ENCODE data around the gene POLR2C. TPM values are rescaled to one million over a fixed set of nuclear protein-coding genes. Genes with fewer than 3 reads are reported as not detected.

Gene POLR2C
- total RNA-seq, 4 donors from 2014 or later = 77.1 to 146 (median 101) TPM

GRCh38 chr16:57513371-57514102 is 51.1 kb downstream of the POLR2C start:
- Histone ChIP-seq H3K27ac (no peak overlapping the region), H3K27me3 (no peaks in the 10 kb centered on the region), H3K4me1 (no peaks in the 10 kb centered on the region), H3K9me3 (no peaks in the 10 kb centered on the region), H3K4me3 (no peak overlapping the region), H3K36me3 (peaks cover 0 to 70% (median 0%) of the 10 kb centered on the region in 3 donors)
- TF ChIP-seq EP300 (IDR thresholded peaks at IDR 0.05) (no peak), POLR2A (IDR thresholded peaks at IDR 0.05) (no peak), CTCF (IDR thresholded peaks at IDR 0.05) (no peak)
- no peak for DNase-seq (ENCODE audit: low spot score in 2 of 2)
- 41 to 54% methylated on average over 14 of the region's 14 CpGs for WGBS, 2 donors

GRCh38 chr16:57514371-57514770 is 51.9 kb downstream of the POLR2C start:
- no peaks in the 10 kb centered on the region for H3K4me1 ChIP-seq
- no peak overlapping the region for H3K4me3 ChIP-seq
- no peak for DNase-seq (ENCODE audit: low spot score in 2 of 2)
- 83 to 84% methylated on average over 4 of the region's 4 CpGs for WGBS, 2 donors
- TF ChIP-seq CTCF (IDR thresholded peaks at IDR 0.05) (no peak), POLR2A (IDR thresholded peaks at IDR 0.05) (no peak), EP300 (IDR thresholded peaks at IDR 0.05) (no peak)
- H3K36me3 ChIP-seq = peaks cover 0 to 79% (median 0%) of the 10 kb centered on the region in 3 donors
- H3K9me3 ChIP-seq = no peaks in the 10 kb centered on the region
- no peak overlapping the region for H3K27ac ChIP-seq
- no peaks in the 10 kb centered on the region for H3K27me3 ChIP-seq

GRCh38 chr16:57514791-57515600 is 52.5 kb downstream of the POLR2C start:
- H3K4me1 ChIP-seq = peaks cover 0 to 6% (median 0%) of the 10 kb centered on the region in 4 donors
- TF ChIP-seq POLR2A (IDR thresholded peaks at IDR 0.05) (no peak), CTCF (IDR thresholded peaks at IDR 0.05) (no peak), EP300 (IDR thresholded peaks at IDR 0.05) (no peak)
- no peak overlapping the region for H3K27ac ChIP-seq
- no peak overlapping the region for H3K4me3 ChIP-seq
- H3K27me3 ChIP-seq = no peaks in the 10 kb centered on the region
- H3K9me3 ChIP-seq = no peaks in the 10 kb centered on the region
- DNase-seq (ENCODE audit: low spot score in 2 of 2) = no peak
- peaks cover 0 to 80% (median 0%) of the 10 kb centered on the region in 3 donors for H3K36me3 ChIP-seq
- WGBS, 2 donors = 76 to 82% methylated on average over 21 to 23 of the region's 23 CpGs

GRCh38 chr16:57516176-57516725 is 53.8 kb downstream of the POLR2C start:
- TF ChIP-seq CTCF (IDR thresholded peaks at IDR 0.05) (no peak), POLR2A (IDR thresholded peaks at IDR 0.05) (no peak), EP300 (IDR thresholded peaks at IDR 0.05) (no peak)
- Histone ChIP-seq H3K4me1 (peaks cover 0 to 7% (median 0%) of the 10 kb centered on the region in 4 donors), H3K4me3 (no peak overlapping the region), H3K36me3 (peaks cover 0 to 86% (median 0%) of the 10 kb centered on the region in 3 donors), H3K9me3 (no peaks in the 10 kb centered on the region), H3K27me3 (no peaks in the 10 kb centered on the region), H3K27ac (no peak overlapping the region)
- WGBS, 2 donors = 85 to 86% methylated on average over 10 of the region's 10 CpGs
- DNase-seq (ENCODE audit: low spot score in 2 of 2) = no peak
